M059J (cell line): Measurements from ENCODE around the gene CACNA1C. TPM values are rescaled to one million over a fixed set of nuclear protein-coding genes. Genes with fewer than 3 reads are reported as not detected.

Experiments
- DNase-seq: peaks from one replicate; pipeline ENCODE4 v3.0.0-alpha.2; 2012; ENCODE audit warnings: low read depth
- total RNA-seq: library from RNA; depleted of rRNA; stranded (reverse); fragments of >200 nt; shearing (Covaris generic); gene quantifications from 2 replicates; pipeline ENCODE4 v1.2.3, GENCODE V29; 2014

CACNA1C gene
- total RNA-seq, 1 experiment from 2014 or later: 3.6 TPM

DNA sequence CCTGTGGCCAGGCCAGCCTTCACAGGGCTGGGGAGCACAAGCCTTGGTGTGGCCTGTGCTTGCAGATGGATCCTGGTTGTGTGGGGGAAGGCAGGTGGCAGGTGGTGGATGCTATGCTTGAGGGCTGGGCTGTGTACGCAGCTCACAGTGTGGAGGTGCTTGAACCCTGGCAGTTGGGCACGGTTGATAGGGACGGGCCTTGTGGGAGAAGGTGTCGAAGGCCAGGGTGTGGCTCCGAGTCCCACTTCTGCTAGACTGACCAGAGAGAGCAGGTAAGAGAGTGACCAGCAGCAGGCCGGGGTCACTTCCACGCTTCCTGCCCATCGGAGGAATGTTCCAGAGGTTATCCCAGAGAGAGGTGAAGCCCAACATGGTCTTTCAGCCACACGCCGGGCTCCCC is 85.5 kb downstream of the CACNA1C start:
- DNase-seq: no peak

DNA sequence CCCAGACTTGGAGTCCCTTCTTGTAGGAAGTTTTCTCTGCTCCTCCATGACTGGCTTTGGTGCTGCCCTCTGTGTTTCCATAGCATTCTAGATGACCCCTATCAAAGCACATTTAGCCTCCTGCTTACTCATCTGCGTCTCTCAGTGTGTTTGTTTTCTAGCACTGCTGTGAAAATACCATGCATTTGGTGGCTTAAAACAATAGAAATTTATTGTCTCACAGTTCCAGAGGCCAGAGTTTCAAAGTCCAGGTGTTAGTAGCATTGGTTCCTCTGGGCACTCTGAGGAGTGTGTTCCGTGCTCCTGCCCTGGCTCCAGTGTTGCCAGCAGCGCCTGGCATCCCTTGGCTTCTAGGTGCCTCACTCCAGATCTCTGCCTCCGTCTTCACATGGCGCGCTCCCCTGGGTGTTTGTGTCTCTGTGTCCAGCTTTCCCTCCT is 86.1 kb downstream of the CACNA1C start:
- peak; percentile 8 for DNase-seq

DNA sequence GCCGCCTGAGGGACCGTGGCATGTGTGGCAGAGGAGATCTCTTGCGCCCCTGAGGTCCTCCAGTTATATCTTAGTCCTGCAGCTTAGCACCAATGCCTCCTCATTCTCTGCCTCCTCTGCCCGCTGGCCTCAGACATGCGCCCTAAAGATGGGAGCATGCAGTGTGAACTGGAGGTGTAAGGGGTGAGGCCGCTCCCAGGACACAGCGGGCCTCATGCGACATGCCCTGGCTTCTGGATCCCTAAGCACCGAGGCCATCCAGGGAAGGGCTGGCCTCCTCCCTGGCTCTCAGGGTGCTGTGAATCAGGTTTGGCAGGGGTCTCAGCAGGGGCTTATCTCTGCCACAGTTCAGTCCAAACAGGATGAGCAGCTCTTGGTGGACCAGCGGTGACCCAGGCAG is 86.9 kb downstream of the CACNA1C start:
- no peak for DNase-seq

DNA sequence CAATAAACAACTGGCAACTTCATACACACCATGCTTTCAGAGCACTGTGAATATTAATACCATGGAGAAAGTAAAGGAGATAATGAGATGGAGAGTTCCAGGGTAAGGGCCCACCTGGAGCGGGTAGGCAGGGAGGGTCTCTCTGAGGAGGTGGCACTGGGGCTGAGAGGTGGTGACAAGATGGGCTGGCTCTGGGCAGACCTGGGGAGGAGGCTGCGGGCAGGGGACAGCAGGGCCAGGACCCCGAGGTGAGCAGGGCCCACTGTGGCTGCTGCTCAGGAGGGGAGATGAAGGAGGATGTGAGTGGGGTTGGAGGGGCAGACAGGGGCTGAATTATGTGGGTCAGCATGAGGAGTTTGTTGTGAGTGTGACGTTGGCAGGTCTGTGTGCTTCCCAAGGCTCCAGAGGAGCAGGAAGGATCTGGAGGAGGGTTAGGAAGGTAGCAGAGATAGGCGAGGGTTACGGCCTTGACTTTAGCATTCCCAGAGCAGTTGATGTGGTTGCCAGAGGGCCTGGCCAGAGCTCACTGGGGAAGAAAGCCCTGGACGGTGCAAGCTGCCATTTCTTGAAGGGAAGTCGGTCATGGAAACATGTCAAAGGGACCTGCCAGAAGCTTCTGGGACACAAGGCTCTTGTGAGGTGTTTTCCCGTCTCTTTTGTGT is 88.2 kb downstream of the CACNA1C start:
- DNase-seq: no peak

DNA sequence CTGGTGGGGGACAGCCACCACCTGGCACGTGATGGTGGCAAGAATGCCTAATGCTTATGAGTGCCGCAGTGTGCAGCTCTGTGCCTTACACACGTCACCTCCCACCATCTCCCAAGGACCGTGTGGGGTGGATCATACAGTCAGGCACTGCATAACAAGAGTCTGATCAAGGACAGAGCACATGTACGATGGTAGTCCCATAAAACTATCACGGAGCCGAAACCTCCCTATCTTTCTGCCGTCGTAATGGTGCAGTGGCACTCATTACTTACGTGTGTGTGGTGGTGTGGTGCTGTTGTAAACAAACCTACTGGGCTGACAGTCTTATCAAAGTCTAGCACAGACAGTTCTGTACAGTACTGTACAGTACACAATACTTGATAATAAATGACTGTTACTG is 89.3 kb downstream of the CACNA1C start:
- no peak for DNase-seq

DNA sequence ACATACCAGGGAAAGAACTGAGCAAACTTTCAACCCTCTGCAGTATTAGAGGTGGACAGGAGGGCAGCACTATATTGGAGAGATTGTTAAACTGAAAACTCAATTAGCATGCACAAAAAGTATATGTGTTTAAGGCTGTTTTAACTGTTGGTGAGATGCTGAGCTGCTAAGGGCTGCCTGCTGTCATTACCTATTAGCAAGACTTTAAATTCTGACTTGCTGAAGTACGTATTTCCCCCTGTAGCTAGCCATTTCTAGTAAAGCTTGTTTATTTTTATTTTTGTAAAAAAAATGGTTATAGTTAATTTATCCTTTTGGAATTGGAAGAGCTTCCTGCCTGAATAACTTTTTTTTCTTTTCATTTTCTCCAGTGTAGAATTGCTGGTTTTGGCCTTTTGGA is 92.2 kb downstream of the CACNA1C start:
- no peak for DNase-seq

DNA sequence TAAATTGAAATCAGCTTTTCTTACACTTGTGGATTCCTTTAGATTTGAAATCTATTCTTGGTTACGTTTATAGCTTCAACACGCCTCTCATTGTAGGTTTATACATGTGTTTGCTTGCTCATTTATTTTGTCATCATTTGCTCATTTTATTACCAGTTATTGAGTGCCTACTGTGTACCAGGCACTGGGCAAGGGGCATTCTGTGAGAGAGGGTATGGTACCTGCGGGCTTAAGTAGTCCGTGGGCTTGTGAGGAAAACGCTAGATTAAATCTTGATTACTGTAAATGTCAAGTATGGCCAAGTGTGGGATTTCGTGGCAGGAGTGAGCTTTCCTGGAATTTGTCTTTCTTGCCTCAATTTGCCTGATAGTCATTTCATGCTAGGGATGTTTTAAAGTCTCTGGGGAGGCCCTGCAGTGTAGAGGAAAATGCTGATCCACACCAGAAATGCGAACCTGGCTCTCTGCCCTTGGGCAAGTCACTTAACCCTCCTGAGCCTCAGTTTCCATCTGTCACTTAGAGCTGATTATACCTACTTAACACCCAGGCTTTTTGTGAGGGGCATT is 92.7 kb downstream of the CACNA1C start:
- no peak for DNase-seq

DNA sequence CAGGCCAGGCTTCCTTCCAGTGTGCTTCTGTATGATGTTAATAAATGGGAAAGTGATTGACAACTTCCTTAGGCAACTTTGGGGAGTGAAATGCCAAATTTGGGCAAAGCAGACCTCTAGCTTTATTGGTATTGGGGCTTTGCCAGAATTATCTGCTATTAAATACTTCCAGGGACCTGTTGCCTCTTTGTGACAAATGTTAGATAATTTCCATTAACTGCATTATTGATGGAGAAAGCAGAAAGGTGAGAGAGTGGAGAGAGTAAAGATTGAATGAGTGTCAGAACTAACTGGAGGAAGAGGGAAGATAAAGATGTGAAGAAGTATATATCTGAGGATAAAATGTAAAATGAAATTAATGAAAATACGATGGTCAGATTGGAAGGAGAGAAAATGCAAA is 94.5 kb downstream of the CACNA1C start:
- no peak for DNase-seq

DNA sequence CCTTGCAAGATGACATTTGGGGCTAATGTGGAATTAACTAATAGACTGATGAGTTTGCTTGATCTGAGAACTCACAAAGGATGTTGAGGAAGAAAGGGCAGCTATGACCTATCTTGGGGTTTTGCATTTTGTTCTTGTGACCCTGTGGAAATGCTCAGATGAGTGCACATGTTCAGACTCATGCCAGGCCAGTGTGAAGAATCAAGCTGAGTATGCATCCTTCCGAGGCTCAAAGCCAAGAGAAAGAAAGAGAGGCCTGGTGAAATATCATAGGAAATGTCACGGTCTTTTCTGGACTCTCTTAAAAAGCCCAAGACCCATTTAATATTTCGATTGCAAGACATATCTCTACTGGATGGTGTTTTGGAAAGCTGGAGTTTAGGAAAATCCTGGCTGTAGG is 96.3 kb downstream of the CACNA1C start:
- DNase-seq: no peak

DNA sequence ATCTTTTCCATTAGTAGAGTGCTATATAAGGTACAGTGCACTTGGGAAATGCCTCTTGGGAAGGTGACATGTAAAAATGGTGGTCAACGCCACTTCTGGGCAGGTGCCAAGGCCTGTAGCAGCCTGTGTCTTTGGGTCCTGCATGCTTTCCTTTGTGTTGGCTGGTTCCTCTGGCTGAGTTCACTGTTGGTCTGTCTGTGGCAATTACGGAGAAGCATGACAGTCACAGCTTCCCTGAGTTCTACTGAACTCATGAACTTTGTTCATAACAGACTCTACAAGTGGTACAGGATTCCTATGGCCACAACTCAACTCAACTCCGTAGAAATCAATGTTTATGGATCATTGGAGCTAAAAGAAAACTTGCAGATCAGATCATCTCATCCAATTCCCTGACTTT is 98.0 kb downstream of the CACNA1C start:
- DNase-seq: no peak

DNA sequence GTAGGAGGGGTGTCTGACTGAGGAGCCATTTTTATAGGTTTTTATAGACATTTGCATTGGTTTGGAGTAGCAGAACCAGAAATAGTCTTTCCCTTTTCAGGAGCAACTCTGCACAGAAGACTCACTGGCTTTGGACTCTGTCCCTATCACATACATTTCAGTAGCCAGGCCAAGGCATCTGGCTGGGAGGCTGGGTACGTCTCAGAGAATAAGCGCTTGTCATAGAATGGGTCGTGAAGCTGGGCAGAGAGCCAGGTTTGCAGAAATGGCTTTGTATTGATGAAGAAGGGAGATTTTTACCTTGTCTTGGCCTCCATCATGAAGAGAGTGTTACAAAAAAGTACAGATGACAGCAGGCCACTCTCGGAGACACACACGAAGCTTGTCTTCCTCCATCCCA is 98.6 kb downstream of the CACNA1C start:
- DNase-seq: no peak

DNA sequence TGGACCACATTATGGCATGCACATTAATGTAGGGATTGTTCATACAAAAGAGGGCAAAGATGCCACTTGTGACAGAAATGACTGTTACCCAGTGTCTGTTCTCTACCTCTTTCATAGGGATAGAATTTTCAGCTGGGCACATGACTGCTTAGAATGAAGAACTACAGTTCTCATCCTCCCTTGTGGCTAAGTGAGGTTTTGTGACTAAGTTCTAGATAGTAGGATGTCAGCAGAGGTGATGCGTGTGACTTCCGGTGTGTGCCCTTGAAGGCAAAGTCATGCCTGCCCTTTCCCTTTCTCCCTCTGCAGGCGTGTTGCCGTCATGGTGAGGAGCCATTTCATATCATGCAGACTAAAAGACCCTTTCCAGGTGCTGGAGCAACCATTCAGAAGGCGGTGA is 99.3 kb downstream of the CACNA1C start:
- no peak for DNase-seq

DNA sequence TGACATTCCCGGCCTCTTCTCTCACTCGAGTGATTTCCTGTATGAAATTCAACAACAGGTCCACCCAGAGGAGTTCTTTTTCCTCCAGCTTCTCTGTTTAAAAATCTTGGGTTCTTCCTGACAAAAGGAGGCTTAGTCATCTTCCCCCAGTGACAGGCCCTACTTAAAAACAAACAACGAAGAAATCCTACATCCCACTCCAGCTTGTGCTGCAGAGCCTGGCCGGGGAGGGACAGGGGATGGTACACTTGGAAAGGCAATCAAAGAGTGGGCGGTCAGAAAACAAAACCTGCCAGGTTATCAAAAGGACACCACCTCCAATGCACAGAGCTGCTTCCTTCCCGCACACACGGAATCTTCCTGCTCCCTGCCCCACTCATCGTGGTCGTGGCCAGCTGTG is 101.3 kb downstream of the CACNA1C start:
- DNase-seq: peak; percentile 68

DNA sequence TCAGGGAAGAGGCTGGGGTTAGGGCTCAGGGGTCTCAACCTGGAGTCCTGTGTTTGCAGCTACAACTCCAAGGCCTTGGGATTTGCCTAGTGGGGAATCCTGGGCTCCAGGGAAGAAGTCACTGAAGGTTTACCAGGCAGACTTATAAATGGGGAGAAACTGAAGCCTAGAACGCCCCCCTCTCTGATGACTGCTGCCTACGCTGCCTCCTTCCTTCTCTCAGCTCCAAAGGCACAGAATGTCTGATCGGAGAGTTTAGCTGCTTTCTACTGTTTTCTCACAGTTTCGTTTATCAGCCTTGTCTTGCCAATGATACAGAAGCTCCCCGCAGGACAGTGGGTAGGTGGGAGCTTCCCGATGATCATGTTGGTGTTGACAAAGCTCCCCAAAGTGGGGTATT is 101.7 kb downstream of the CACNA1C start:
- no peak for DNase-seq

DNA sequence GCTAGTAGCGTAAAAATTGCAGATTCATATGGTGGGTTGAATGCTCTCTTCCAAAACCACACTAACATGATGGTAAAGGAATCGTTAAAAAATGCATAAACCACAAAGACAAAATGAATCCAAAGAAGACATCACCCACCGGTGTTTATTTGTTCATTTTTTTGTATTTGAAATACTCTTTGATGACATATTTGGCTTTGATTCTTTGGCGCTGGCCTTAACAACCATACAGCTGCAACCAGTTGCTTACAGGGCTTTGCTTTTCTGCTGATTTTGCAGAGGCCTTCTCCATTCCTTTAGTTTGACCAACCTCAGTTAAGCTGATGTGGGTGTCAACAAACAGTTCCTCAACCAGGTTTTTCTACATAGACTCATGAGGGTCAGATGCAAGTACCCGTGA is 103.5 kb downstream of the CACNA1C start:
- no peak for DNase-seq

DNA sequence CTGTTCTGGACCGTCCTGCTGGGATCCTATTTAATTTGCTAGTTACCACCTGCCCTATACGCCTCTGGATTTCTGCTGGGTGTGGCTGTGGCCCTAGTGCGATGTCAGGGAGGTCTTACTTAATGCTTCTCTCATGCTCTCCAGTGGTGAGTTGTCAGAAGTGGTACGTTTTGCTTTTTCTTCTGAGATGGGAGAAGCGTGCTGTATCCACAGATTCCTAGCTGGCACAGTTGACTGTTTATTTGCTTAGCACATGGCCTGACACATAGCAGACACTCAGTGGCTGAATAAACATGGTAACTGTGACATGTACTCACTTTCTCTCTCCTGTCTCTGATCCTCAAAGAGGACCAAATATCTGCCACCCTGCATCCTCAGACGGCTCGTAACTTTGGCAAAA is 107.3 kb downstream of the CACNA1C start:
- no peak for DNase-seq

DNA sequence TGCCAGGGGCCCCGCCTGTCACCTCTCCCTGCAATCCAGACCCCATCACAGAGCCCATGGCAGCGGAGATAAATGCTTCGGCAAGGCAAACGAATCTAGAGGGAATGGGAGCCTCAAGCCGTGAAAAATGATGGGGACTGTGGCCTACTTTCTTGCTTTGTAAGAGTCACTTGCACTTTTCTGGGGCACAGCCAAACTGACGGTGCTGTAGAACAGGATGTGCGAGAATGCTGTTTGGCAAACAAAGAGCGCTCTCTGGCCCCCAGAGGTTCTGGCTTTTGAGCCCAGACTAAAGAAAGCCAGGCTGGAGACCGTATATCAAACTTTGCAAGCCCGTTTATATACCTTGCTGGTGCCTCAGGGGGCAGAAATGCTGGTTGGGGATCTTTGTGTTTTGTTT is 108.7 kb downstream of the CACNA1C start:
- DNase-seq: no peak

DNA sequence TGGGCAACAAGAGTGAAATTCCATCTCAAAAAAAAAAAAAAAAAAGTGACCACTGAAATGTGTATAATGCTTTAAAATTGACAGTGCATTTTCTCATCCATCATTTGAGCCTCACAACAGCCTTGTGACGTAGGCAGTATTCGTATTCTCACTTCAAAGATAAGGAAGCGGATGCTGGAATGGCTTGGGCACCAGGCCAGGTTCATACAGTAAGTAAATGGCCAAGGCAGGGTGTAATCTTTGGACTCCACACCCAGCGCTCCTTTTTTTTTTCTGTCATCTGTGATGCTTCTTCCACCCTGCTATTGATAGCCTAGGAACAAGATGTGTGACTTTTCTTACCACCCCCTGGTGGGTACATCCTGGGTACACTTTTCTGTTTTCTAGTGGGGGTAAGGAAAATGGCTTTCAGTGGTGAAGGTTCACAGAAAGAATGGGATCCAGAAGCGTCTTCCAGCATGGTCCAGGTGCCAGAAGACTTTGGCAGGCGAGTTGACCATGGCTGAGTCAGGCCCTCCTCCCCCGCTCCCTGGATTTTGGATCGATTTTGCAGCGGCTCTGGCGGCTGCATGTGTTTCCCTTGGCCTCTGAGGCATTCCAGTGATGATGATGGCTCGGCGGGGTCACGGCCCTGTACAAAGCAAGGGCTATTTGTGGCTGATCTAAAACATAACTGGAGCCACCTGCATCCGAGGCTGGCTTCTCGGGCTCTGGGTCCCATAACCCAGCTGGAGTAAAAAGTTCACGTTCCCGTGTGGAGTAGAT is 110.6 kb downstream of the CACNA1C start:
- peak; percentile 77 for DNase-seq

DNA sequence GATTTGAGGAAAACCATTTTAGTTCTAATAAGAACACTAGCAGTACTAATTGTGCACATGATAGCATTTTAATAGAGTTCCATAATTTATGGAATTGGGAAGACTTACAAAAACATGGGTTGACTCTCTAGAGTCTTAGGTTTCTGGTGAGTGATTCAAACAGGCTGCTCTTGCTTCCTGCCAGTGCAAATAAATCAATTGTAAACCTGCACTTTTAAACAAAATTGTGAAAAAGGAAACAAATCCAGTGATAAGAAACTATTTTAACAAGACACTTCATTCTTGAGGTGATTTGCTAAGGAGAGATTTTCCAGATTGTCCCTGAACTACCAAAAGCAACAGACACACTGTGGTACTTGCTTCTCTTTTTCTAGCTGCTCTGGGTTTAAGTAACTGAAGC is 112.2 kb downstream of the CACNA1C start:
- DNase-seq: no peak

DNA sequence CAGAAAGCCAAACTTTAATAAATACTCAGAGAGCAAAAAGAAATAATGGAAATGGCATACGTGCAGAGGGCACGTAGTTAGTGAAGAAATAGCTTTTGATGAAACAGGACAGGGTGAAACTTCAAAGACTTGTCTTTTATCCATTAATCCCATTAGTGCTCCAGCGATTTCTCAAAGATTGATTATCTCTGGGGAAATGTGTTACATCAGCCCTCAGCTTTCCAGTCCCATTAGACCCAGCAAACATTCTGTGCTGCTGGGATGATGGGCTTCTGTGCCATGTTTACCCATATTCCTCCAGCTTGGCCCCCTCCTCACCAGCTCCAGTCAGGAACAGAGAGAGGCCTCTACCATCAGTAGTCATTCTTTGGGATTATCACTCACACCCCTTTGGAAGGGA is 113.1 kb downstream of the CACNA1C start:
- DNase-seq: no peak

DNA sequence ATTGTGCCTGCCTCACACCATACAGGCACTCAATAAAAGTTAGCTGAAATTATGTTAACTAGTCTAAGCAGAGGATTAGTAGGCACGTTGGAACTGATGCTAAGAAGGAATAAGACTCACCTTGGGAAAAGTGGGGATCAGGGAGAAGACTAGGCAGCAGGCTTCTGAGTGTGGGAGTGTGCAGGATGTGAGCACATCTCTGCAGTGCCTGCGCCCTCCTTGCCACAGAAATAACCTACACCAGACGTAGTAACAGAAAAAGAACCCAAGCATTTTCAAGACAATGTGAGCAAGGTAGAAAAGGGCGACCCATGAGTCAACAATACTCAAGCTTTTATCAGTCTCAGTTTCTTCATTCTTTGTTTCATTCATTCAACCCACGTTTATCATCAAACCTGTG is 113.9 kb downstream of the CACNA1C start:
- DNase-seq: no peak

DNA sequence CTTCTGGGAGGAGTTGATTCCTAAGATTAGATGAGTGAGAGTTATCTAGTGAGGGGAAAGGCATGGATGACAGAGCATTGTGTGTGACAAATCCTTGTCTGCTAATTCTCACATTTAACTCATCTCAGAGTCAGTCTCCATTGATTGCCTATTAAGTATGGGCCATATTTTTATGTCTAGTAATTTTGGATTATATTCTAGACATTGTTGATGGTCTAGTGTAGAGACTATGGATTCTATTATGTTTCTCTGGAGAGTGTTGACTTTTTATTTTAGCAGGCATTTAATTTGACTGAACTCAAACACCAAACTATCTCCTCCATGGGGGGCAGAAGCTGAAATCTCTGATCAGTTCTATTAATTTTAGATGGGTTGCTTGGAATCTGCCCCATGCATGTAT is 114.4 kb downstream of the CACNA1C start:
- DNase-seq: no peak

DNA sequence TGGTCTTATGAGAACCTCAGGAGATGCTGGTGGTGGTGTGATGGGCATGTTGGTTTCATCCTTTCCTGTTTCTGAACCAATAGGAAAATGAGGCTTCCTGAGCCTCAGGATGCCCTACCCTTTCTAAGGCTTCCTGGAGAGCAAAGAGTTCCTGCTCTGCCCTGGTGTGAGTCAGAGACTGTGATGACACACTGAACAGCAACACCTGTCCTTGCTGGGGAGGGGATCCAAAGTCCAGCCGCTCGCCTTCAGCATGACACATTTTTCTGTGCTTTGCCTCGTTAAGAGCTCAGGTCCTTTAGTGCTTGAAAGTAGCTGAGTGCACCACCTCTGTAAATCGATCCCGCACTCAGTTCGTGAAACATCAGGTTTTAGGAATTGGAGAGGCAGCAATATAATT is 116.0 kb downstream of the CACNA1C start:
- peak; percentile 57 for DNase-seq
